GM23338 (cell line): ENCODE data around the gene FGF10. TPM values are rescaled to one million over a fixed set of nuclear protein-coding genes. Genes with fewer than 3 reads are reported as not detected.

Experiments used
- ATAC-seq: fragments of 200-7000 bp; cut with Tn5 transposase; 3 replicates; pipeline ENCODE4 v1.9.1; 2020
- DNase-seq: peaks from one replicate; pipeline ENCODE4 v3.0.0-alpha.2; 2015; ENCODE audit warnings: low spot score
- H2AFZ ChIP-seq: fragments of 200-600 bp; sonication (generic); 2 replicates; pipeline ENCODE4 v1.8.0; 2016; ENCODE audit warnings: antibody characterized with exemption, mild to moderate bottlenecking, moderate library complexity
- H3F3A ChIP-seq: fragments of 200-600 bp; sonication (generic); replicated peaks from 2 replicates; pipeline ENCODE4 v1.8.0; 2017; ENCODE audit warnings: antibody characterized with exemption, mixed run types, low read depth
- H3K27ac ChIP-seq: fragments of 200-600 bp; sonication (generic); 2 replicates; pipeline ENCODE4 v1.6.1; 2016; ENCODE audit warnings: low read depth
- H3K27me3 ChIP-seq: fragments of 200-600 bp; sonication (generic); 2 replicates; pipeline ENCODE4 v1.8.0; 2016; ENCODE audit warnings: mild to moderate bottlenecking, mixed run types, moderate library complexity; ENCODE audit not compliant: insufficient read depth
- H3K36me3 ChIP-seq: fragments of 200-600 bp; sonication (generic); 2 replicates; pipeline ENCODE4 v1.8.0; 2016; ENCODE audit warnings: mild to moderate bottlenecking; ENCODE audit not compliant: insufficient read depth
- H3K4me1 ChIP-seq: fragments of 200-600 bp; sonication (generic); 2 replicates; pipeline ENCODE4 v1.8.0; 2016; ENCODE audit warnings: mild to moderate bottlenecking, moderate library complexity; ENCODE audit not compliant: insufficient read depth
- H3K4me2 ChIP-seq: fragments of 200-600 bp; sonication (generic); 2 replicates; pipeline ENCODE4 v1.7.1; 2017; ENCODE audit warnings: mixed run types
- H3K4me3 ChIP-seq: fragments of 200-600 bp; sonication (generic); 2 replicates; pipeline ENCODE4 v1.6.1; 2016; ENCODE audit warnings: mixed run types
- H3K79me2 ChIP-seq: fragments of 200-600 bp; sonication (generic); replicated peaks from 2 replicates; pipeline ENCODE4 v1.8.0; 2017; ENCODE audit warnings: mild to moderate bottlenecking; ENCODE audit not compliant: insufficient read depth
- H3K9me2 ChIP-seq: fragments of 200-600 bp; sonication (generic); 2 replicates; pipeline ENCODE4 v1.8.0; 2017; ENCODE audit not compliant: insufficient read depth
- H4K20me1 ChIP-seq: fragments of 200-600 bp; sonication (generic); replicated peaks from 2 replicates; pipeline ENCODE4 v1.8.0; 2017; ENCODE audit warnings: mild to moderate bottlenecking; ENCODE audit not compliant: insufficient read depth
- H3K27ac Mint-ChIP-seq: 2 replicates; pipeline ENCODE4 v1.8.0; 2020; ENCODE audit warnings: inconsistent platforms, mild to moderate bottlenecking, moderate library complexity, mixed read lengths
- H3K27me3 Mint-ChIP-seq: 3 replicates; pipeline ENCODE4 v1.8.0; 2022; ENCODE audit warnings: low read depth, mild to moderate bottlenecking, moderate library complexity, mixed read lengths, inconsistent platforms; ENCODE audit not compliant: insufficient read depth, poor library complexity
- H3K36me3 Mint-ChIP-seq: 3 replicates; pipeline ENCODE4 v1.8.0; 2021; ENCODE audit warnings: low read depth, mild to moderate bottlenecking, inconsistent platforms, moderate library complexity, mixed read lengths
- H3K4me1 Mint-ChIP-seq: 3 replicates; pipeline ENCODE4 v1.8.0; 2020; ENCODE audit warnings: mild to moderate bottlenecking, inconsistent platforms, mixed read lengths
- H3K4me3 Mint-ChIP-seq: 3 replicates; pipeline ENCODE4 v1.8.0; 2021; ENCODE audit warnings: moderate library complexity, mild to moderate bottlenecking, inconsistent platforms, mixed read lengths
- H3K9me3 Mint-ChIP-seq: 3 replicates; pipeline ENCODE4 v1.8.0; 2020; ENCODE audit warnings: moderate library complexity, mild to moderate bottlenecking, inconsistent platforms, mixed read lengths
- CREB1 ChIP-seq: fragments of 250-450 bp; sonication (Bioruptor Pico); IDR thresholded peaks from 2 replicates; pipeline ENCODE4 v1.5.0; 2020; ENCODE audit warnings: low read depth, mild to moderate bottlenecking, moderate library complexity
- CTCF ChIP-seq, 2 experiments: fragments of 200-600 bp in 1 of 2; sonication (generic) in 1 of 2; conservative IDR thresholded peaks; 2 replicates each; pipeline versions ENCODE4 v1.5.1 to v1.6.1; 2016 to 2017; ENCODE audit warnings: antibody characterized with exemption in 2 of 2, low read depth in 2 of 2, mild to moderate bottlenecking in 2 of 2, moderate library complexity in 1 of 2
- ETS1 ChIP-seq: IDR thresholded peaks from 2 replicates; pipeline ENCODE4 v1.6.1; 2016; ENCODE audit warnings: antibody characterized with exemption
- EZH2 ChIP-seq: fragments of 200-600 bp; sonication (generic); IDR thresholded peaks from one replicate; pipeline ENCODE4 v1.8.0; 2017; ENCODE audit warnings: antibody characterized with exemption, mild to moderate bottlenecking, low read depth; ENCODE audit not compliant: unreplicated experiment
- EZH2phosphoT487 ChIP-seq: fragments of 200-600 bp; sonication (generic); IDR thresholded peaks from one replicate; pipeline ENCODE4 v1.8.1; 2018; ENCODE audit warnings: antibody characterized with exemption; ENCODE audit not compliant: unreplicated experiment
- JUNB ChIP-seq: IDR thresholded peaks from one replicate; pipeline ENCODE4 v1.6.1; 2016; ENCODE audit warnings: antibody characterized with exemption; ENCODE audit not compliant: unreplicated experiment
- NANOG ChIP-seq: IDR thresholded peaks from 2 replicates; pipeline ENCODE4 v1.6.1; 2016; ENCODE audit warnings: antibody characterized with exemption, borderline replicate concordance
- POLR2AphosphoS5 ChIP-seq: IDR thresholded peaks from 2 replicates; pipeline ENCODE4 v1.6.1; 2016; ENCODE audit warnings: antibody characterized with exemption, low read depth
- REST ChIP-seq: IDR thresholded peaks from one replicate; pipeline ENCODE4 v1.6.1; 2018; ENCODE audit warnings: antibody characterized with exemption; ENCODE audit not compliant: unreplicated experiment
- STAT1 ChIP-seq: IDR thresholded peaks from one replicate; pipeline ENCODE4 v1.6.1; 2016; ENCODE audit warnings: antibody characterized with exemption; ENCODE audit not compliant: unreplicated experiment
- ZNF114 ChIP-seq: fragments of 250-450 bp; sonication (Bioruptor Pico); IDR thresholded peaks from 2 replicates; pipeline ENCODE4 v1.5.0; 2020; ENCODE audit warnings: mild to moderate bottlenecking, moderate library complexity
- ZNF331 ChIP-seq: fragments of 250-450 bp; sonication (Bioruptor Pico); IDR thresholded peaks from 2 replicates; pipeline ENCODE4 v1.5.0; 2020; ENCODE audit warnings: low read depth, mild to moderate bottlenecking, moderate library complexity
- ZNF462 ChIP-seq: fragments of 250-450 bp; sonication (Bioruptor Pico); IDR thresholded peaks from 2 replicates; pipeline ENCODE4 v1.5.0; 2020; ENCODE audit warnings: mild to moderate bottlenecking, moderate library complexity
- polyA plus RNA-seq: library from polyadenylated mRNA; unstranded; fragments of >200 nt; fragmentation: Nextera tagmentation; extraction: Ambion mirVana; gene quantifications from 2 replicates; pipeline ENCODE4 v1.2.1, GENCODE V29; 2016
- total RNA-seq: library from RNA; depleted of rRNA; stranded (reverse); fragments of >200 nt; shearing (Covaris generic); gene quantifications from 2 replicates; pipeline ENCODE4 v1.2.3, GENCODE V29; 2014

FGF10 gene
- total and polyA plus RNA-seq, 2 experiments from 2014 or later = 0.24 to 0.50 TPM

- Mint-ChIP-seq H3K4me3 (no peak overlapping the region), H3K9me3 (no peaks in the 10 kb centered on the region), H3K4me1 (peaks cover 12% of the 10 kb centered on the region; the same call in 2 of the 3 replicates), H3K27ac (no peak overlapping the region), H3K36me3 (no peaks in the 10 kb centered on the region), H3K27me3 (peaks cover 2% of the 10 kb centered on the region)
- Histone ChIP-seq H3K4me1 (no peaks in the 10 kb centered on the region), H4K20me1 (no peaks in the 10 kb centered on the region), H3K9me2 (no peaks in the 10 kb centered on the region), H3K27ac (no peak overlapping the region), H3K27me3 (no peaks in the 10 kb centered on the region), H3K36me3 (no peaks in the 10 kb centered on the region), H2AFZ (no peak overlapping the region), H3K4me3 (no peak overlapping the region), H3K4me2 (no peak overlapping the region), H3F3A (no peaks in the 10 kb centered on the region), H3K79me2 (no peaks in the 10 kb centered on the region)
- TF ChIP-seq ETS1 (no peak), POLR2AphosphoS5 (no peak), CTCF (conservative IDR thresholded peaks at IDR 0.05; ENCODE audit: low read depth in 2 of 2) (no peak), CREB1 (CRISPR knock-in tag) (no peak), JUNB (no peak), REST (no peak), ZNF462 (no peak), NANOG (no peak), EZH2 (no peak), ZNF114 (CRISPR knock-in tag) (no peak), ZNF331 (CRISPR knock-in tag) (no peak), STAT1 (no peak), EZH2phosphoT487 (no peak)
- no peak for DNase-seq
- ATAC-seq = no peak
These were observed 52.5 kb downstream of the FGF10 start for GRCh38 chr5:44336708-44337107.
